GM13976 (cell line): ENCODE data around the gene EEF1AKMT2.
"Not testable (repeated sequence)": the region's sequence is repeated elsewhere in the genome, so short reads cannot be mapped to it uniquely, and the experiment has no call there.

ENCODE experiments used
- DNase-seq: peaks from one replicate; pipeline ENCODE4 v3.0.0; 2012; ENCODE audit warnings: low spot score
- CTCF ChIP-seq: IDR thresholded peaks from 2 replicates; pipeline ENCODE4 v1.5.1; 2012; ENCODE audit warnings: borderline replicate concordance, mild to moderate bottlenecking; ENCODE audit not compliant: insufficient read depth; ENCODE audit errors: extremely low read depth, missing control alignments, control extremely low read depth
- in situ Hi-C: fragments of 300-500 bp; cut with MboI; formaldehyde crosslinking; loops from one replicate; pipeline ENCODE4 v1.12.0; 2022; ENCODE audit warnings: low sequenced_read_pairs, mixed read lengths, inconsistent platforms; ENCODE audit not compliant: unreplicated experiment

The EEF1AKMT2 gene

GRCh38 chr10:124746992-124747391 lies 44.7 kb downstream of the EEF1AKMT2 start:
- no peak for TF ChIP-seq CTCF
- in situ Hi-C loops, result no loop called here
- no peak for DNase-seq

- in situ Hi-C loops, DNase-seq: not testable (repeated sequence)
These were observed 45.2 kb downstream of the EEF1AKMT2 start for GRCh38 chr10:124746447-124746846.

- in situ Hi-C loops, result no loop called here
- TF ChIP-seq CTCF, result peak; percentile 19
- no peak for DNase-seq
These were observed 46.0 kb downstream of the EEF1AKMT2 start for GRCh38 chr10:124745673-124746072.

GRCh38 chr10:124745252-124745651 lies 46.4 kb downstream of the EEF1AKMT2 start:
- in situ Hi-C loops, result no loop called here
- no peak for TF ChIP-seq CTCF
- DNase-seq, result no peak

GRCh38 chr10:124744102-124745050 lies 47.3 kb downstream of the EEF1AKMT2 start, which contains the start of gene FAM53B:
Gene FAM53B, minus strand, starts transcription at chr10:124744378. Its CDS starts 37,665 bp downstream, at chr10:124706713.
- peak; percentile 87 for DNase-seq
- TF ChIP-seq CTCF, result no peak
- in situ Hi-C loops, result no loop called here

GRCh38 chr10:124743191-124744101 lies 48.2 kb downstream of the EEF1AKMT2 start:
- peak; percentile 60 for DNase-seq
- no peak for TF ChIP-seq CTCF
- in situ Hi-C loops, result no loop called here
